Activated CD8-positive, alpha-beta memory T cell treated with anti-CD3 and anti-CD28 coated beads for 1 hour (primary cell): ENCODE data around the gene TMEM25.
"Not testable (repeated sequence)": the region's sequence is repeated elsewhere in the genome, so short reads cannot be mapped to it uniquely, and the experiment has no call there.

Source experiments
- DNase-seq, 2 donors: peaks; one replicate each; pipeline ENCODE4 v3.0.0-alpha.2; 2020; ENCODE audit warnings: low read depth in 1 of 2; ENCODE audit errors: extremely low read depth in 1 of 2

The TMEM25 gene

GRCh38 chr11:118574636-118575035, 43.6 kb downstream of the TMEM25 start:
- DNase-seq = no peak

- not testable (repeated sequence) for DNase-seq
Observed at GRCh38 chr11:118577995-118578394, 47.0 kb downstream of the TMEM25 start.

GRCh38 chr11:118581057-118581456, 50.1 kb downstream of the TMEM25 start:
- DNase-seq = no peak
